B cell (primary cell): Measurements from ENCODE around the gene FAM170B. TPM values are rescaled to one million over a fixed set of nuclear protein-coding genes. Genes with fewer than 3 reads are reported as not detected.

Experiments used
- ATAC-seq: fragments of 200-7000 bp; cut with Tn5 transposase; one replicate; pipeline ENCODE4 v1.10.0; 2021; ENCODE audit warnings: low read depth, mild to moderate bottlenecking, moderate number of reproducible peaks, moderate library complexity
- CTCF ChIA-PET: fragments of 350-600 bp; sonication (Branson Sonifier 250); formaldehyde crosslinking; loops from one replicate; lab custom pipeline; 2021; ENCODE audit warnings: antibody characterized with exemption, inconsistent platforms; lab: Charles Lee
- POLR2A ChIA-PET: fragments of 350-600 bp; sonication (Branson Sonifier 250); formaldehyde crosslinking; loops from one replicate; lab custom pipeline; 2021; ENCODE audit warnings: antibody characterized with exemption; lab: Charles Lee
- DNase-seq: peaks from one replicate; pipeline ENCODE4 v3.0.0; 2013
- H2AFZ ChIP-seq: 2 replicates; pipeline ENCODE4 v1.6.1; 2012; ENCODE audit warnings: mild to moderate bottlenecking, low read depth, low read length; ENCODE audit not compliant: insufficient read depth, poor library complexity, severe bottlenecking
- H3K27ac ChIP-seq, 2 donors: 1 replicate in 1 of 2; 2 replicates in 1 of 2; pipeline ENCODE4 v1.5.1; 2012 to 2013; ENCODE audit warnings: low read length in 2 of 2, mild to moderate bottlenecking in 2 of 2, moderate library complexity in 1 of 2
- H3K27me3 ChIP-seq, 4 experiments: fragments of 200-600 bp in 1 of 4; sonication (generic) in 1 of 4; replicated peaks in 1 of 4; 1 replicate in 2 of 4; 2 replicates in 2 of 4; pipeline versions ENCODE4 v1.6.1 to v1.7.0; 2013 to 2016; ENCODE audit warnings: low read length in 3 of 4, mild to moderate bottlenecking in 2 of 4, mixed read lengths in 1 of 4, moderate library complexity in 1 of 4; ENCODE audit not compliant: insufficient read depth in 4 of 4, control insufficient read depth in 3 of 4; ENCODE audit errors: control extremely low read depth in 1 of 4
- H3K36me3 ChIP-seq, 2 experiments: replicated peaks in 1 of 2; 1 replicate in 1 of 2; 2 replicates in 1 of 2; pipeline versions ENCODE4 v1.6.1 to v1.7.1; 2013; ENCODE audit warnings: low read length in 1 of 2; ENCODE audit not compliant: insufficient read depth in 2 of 2, control insufficient read depth in 1 of 2; ENCODE audit errors: control extremely low read depth in 1 of 2, extremely low read depth in 1 of 2
- H3K4me1 ChIP-seq, 2 donors: fragments of 200-600 bp in 1 of 2; sonication (generic) in 1 of 2; 1 replicate in 1 of 2; 2 replicates in 1 of 2; pipeline versions ENCODE4 v1.5.1 to v1.6.1; 2013 to 2017; ENCODE audit warnings: low read length in 2 of 2; ENCODE audit not compliant: control insufficient read depth in 2 of 2, insufficient read depth in 2 of 2
- H3K4me2 ChIP-seq: replicated peaks from 2 replicates; pipeline ENCODE3; 2012; ENCODE audit warnings: mild to moderate bottlenecking, low read depth, low read length; ENCODE audit not compliant: poor library complexity, severe bottlenecking
- H3K4me3 ChIP-seq, 5 experiments: fragments of 200-600 bp in 1 of 5; sonication (generic) in 1 of 5; 1 replicate in 3 of 5; 2 replicates in 2 of 5; pipeline versions ENCODE4 v1.5.1 to v1.7.0; 2011 to 2016; ENCODE audit warnings: low read length in 4 of 5, mild to moderate bottlenecking in 4 of 5, low read depth in 2 of 5, control low read depth in 1 of 5, moderate library complexity in 1 of 5; ENCODE audit not compliant: insufficient read depth in 1 of 5; ENCODE audit errors: control extremely low read depth in 1 of 5, extremely low read depth in 1 of 5
- H3K79me2 ChIP-seq: fragments of 200-600 bp; sonication (generic); one replicate; pipeline ENCODE4 v1.6.0; 2016; ENCODE audit warnings: low read length; ENCODE audit not compliant: control insufficient read depth, insufficient read depth
- H3K9ac ChIP-seq: fragments of 200-600 bp; sonication (generic); 2 replicates; pipeline ENCODE4 v1.6.1; 2017; ENCODE audit warnings: mild to moderate bottlenecking, low read length, moderate library complexity
- H3K9me3 ChIP-seq, 3 donors: one replicate each; pipeline versions ENCODE4 v1.6.1 to v1.7.1; 2013; ENCODE audit warnings: low read length in 2 of 3; ENCODE audit not compliant: control insufficient read depth in 2 of 3, insufficient read depth in 1 of 3; ENCODE audit errors: control extremely low read depth in 1 of 3
- H4K20me1 ChIP-seq: 2 replicates; pipeline ENCODE4 v1.6.0; 2012; ENCODE audit warnings: mild to moderate bottlenecking, low read length; ENCODE audit not compliant: insufficient read depth, control insufficient read depth, poor library complexity, severe bottlenecking
- H3K27ac Mint-ChIP-seq: one replicate; pipeline ENCODE4 v1.8.0; 2021; ENCODE audit warnings: mixed read lengths
- H3K27me3 Mint-ChIP-seq: one replicate; pipeline ENCODE4 v1.8.0; 2021; ENCODE audit warnings: mixed read lengths
- H3K4me1 Mint-ChIP-seq: one replicate; pipeline ENCODE4 v1.8.0; 2021; ENCODE audit warnings: mixed read lengths
- H3K4me3 Mint-ChIP-seq: one replicate; pipeline ENCODE4 v1.8.0; 2021; ENCODE audit warnings: mixed read lengths
- H3K9me3 Mint-ChIP-seq: one replicate; pipeline ENCODE4 v1.8.0; 2022; ENCODE audit warnings: mixed read lengths; ENCODE audit not compliant: insufficient read depth
- EZH2 ChIP-seq: IDR thresholded peaks from 2 replicates; pipeline ENCODE4 v1.6.1; 2012; ENCODE audit warnings: borderline replicate concordance, low read depth, mild to moderate bottlenecking, moderate library complexity, low read length; ENCODE audit not compliant: insufficient read depth, poor library complexity, severe bottlenecking
- WGBS: methylation state at CpG from one replicate; pipeline ENCODE4 v1.1.5; 2013; ENCODE audit warnings: missing lambda C conversion rate; ENCODE audit not compliant: insufficient coverage; 5-methylcytosine and 5-hydroxymethylcytosine counted together
- intact Hi-C: fragments of 100-400 bp; cut with micrococcal nuclease; formaldehyde crosslinking; loops from one replicate; pipeline ENCODE4 v1.10.0; 2022
- polyA plus RNA-seq: library from polyadenylated mRNA; depleted of rRNA; stranded (reverse); fragments of >200 nt; gene quantifications from 2 replicates; pipeline ENCODE4 v1.2.3, GENCODE V29; 2012
- total RNA-seq, 2 donors: library from RNA; stranded (reverse); fragments of 120-200 nt in 1 of 2; gene quantifications; 1 replicate in 1 of 2; 2 replicates in 1 of 2; pipeline versions ENCODE4 v1.2.3 to v1.2.4, GENCODE V29; 2013 to 2022
- TF ChIP-seq, protein P1 (sequence below): fragments of 200-600 bp; IDR thresholded peaks from one replicate; pipeline ENCODE4 v1.8.0; 2022; ENCODE audit warnings: antibody characterized with exemption, mild to moderate bottlenecking

Gene FAM170B
- total and polyA plus RNA-seq, 2 donors (not counting 1 experiment from before 2014, with no cell fraction given): not detected

DNA sequence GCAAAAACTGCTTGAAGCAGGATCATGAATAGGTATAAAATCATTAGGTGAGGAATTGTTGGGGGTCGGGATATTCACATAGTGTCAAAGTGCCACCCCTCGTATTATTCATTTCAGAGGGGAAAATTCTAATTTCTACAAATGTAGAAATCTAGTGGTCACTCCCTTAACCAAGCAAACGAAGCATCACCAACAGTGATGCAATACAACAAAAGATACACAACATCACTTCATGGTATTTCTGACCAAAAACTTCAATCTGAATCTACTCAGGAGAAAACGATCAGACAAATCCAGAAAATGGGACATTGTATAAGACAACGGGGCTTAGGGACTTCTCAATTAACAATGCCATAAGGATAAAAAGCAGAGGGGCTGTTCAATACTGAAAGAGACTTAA, 26.3 kb upstream of the FAM170B start:
- Histone ChIP-seq H3K4me3 (no peak overlapping the region), H3K79me2 (no peaks in the 10 kb centered on the region), H2AFZ (no peak overlapping the region), H3K9me3 (no peaks in the 10 kb centered on the region), H4K20me1 (no peaks in the 10 kb centered on the region), H3K4me1 (no peaks in the 10 kb centered on the region), H3K36me3 (no peaks in the 10 kb centered on the region), H3K27ac (no peak overlapping the region), H3K4me2 (no peak overlapping the region), H3K27me3 (no peaks in the 10 kb centered on the region), H3K9ac (no peak overlapping the region)
- DNase-seq (no peak), ATAC-seq (no peak)
- 100% methylated on average over 1 of the region's 5 CpGs for WGBS
- ChIA-PET POLR2A (no interaction called here), CTCF (no interaction called here)
- H3K27ac Mint-ChIP-seq: no peak overlapping the region
- TF ChIP-seq, protein P1, sequence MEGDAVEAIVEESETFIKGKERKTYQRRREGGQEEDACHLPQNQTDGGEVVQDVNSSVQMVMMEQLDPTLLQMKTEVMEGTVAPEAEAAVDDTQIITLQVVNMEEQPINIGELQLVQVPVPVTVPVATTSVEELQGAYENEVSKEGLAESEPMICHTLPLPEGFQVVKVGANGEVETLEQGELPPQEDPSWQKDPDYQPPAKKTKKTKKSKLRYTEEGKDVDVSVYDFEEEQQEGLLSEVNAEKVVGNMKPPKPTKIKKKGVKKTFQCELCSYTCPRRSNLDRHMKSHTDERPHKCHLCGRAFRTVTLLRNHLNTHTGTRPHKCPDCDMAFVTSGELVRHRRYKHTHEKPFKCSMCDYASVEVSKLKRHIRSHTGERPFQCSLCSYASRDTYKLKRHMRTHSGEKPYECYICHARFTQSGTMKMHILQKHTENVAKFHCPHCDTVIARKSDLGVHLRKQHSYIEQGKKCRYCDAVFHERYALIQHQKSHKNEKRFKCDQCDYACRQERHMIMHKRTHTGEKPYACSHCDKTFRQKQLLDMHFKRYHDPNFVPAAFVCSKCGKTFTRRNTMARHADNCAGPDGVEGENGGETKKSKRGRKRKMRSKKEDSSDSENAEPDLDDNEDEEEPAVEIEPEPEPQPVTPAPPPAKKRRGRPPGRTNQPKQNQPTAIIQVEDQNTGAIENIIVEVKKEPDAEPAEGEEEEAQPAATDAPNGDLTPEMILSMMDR: no peak
- no peak for TF ChIP-seq EZH2
- no peaks in the 10 kb centered on the region for H3K9me3 Mint-ChIP-seq
- intact Hi-C loops: no loop called here
- peaks cover 10% of the 10 kb centered on the region for H3K4me1 Mint-ChIP-seq
- no peaks in the 10 kb centered on the region for H3K27me3 Mint-ChIP-seq
- H3K4me3 Mint-ChIP-seq: no peak overlapping the region

DNA sequence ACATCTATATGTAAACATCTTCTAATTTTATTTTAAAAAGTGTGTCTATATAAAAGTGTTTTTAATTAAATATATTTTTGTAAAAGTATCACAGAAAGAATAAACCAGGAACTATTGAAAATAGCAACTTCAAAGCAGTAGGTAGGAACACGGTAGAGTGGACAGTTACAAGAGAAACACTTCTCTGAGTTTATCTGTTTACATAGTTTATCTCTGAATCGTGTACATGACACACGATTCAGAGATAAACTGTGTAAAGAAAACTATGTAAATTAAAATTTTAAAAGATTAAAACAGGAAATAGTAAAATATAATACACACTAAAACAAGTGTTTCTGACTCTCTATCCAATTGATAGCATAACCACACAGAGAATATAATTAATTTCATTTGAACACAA, 25.1 kb upstream of the FAM170B start:
- H3K4me1 Mint-ChIP-seq: peaks cover 1% of the 10 kb centered on the region
- no peak for ATAC-seq
- Histone ChIP-seq H3K36me3 (no peaks in the 10 kb centered on the region), H3K9ac (no peak overlapping the region), H2AFZ (no peak overlapping the region), H3K79me2 (no peaks in the 10 kb centered on the region), H3K9me3 (no peaks in the 10 kb centered on the region), H3K4me2 (no peak overlapping the region), H3K4me1 (no peaks in the 10 kb centered on the region), H3K27ac (no peak overlapping the region), H3K27me3 (no peaks in the 10 kb centered on the region), H3K4me3 (no peak overlapping the region), H4K20me1 (no peaks in the 10 kb centered on the region)
- CTCF ChIA-PET: no interaction called here
- POLR2A ChIA-PET: no interaction called here
- no peak overlapping the region for H3K4me3 Mint-ChIP-seq
- no CpG with 5 or more reads among the region's 3 CpGs for WGBS
- H3K27me3 Mint-ChIP-seq: no peaks in the 10 kb centered on the region
- DNase-seq: no peak
- intact Hi-C loops: no loop called here
- H3K27ac Mint-ChIP-seq: no peak overlapping the region
- no peaks in the 10 kb centered on the region for H3K9me3 Mint-ChIP-seq
- TF ChIP-seq, protein P1: no peak
- TF ChIP-seq EZH2: no peak
